ENCODE measurements around the gene RPS6KL1.

DNA sequence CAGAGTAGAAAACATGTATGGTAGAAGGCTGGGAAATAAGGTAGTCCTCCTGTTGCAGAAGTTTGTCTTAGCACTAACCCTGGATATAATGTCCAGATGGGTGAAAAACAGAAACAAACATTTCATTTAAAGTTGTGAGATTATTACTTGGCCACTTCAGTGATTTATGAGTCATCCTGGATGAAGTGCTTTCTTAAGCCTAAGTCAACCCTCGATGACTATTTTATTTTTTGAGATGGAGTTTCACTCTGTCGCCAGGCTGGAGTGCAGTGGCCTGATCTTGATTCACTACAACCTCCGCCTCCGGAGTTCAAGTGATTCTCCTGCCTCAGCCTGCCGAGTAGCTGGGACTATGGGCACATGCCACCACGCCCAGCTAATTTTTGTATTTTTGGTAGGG, 31.2 kb downstream of the RPS6KL1 start:
- TF ChIP-seq, protein P1, sequence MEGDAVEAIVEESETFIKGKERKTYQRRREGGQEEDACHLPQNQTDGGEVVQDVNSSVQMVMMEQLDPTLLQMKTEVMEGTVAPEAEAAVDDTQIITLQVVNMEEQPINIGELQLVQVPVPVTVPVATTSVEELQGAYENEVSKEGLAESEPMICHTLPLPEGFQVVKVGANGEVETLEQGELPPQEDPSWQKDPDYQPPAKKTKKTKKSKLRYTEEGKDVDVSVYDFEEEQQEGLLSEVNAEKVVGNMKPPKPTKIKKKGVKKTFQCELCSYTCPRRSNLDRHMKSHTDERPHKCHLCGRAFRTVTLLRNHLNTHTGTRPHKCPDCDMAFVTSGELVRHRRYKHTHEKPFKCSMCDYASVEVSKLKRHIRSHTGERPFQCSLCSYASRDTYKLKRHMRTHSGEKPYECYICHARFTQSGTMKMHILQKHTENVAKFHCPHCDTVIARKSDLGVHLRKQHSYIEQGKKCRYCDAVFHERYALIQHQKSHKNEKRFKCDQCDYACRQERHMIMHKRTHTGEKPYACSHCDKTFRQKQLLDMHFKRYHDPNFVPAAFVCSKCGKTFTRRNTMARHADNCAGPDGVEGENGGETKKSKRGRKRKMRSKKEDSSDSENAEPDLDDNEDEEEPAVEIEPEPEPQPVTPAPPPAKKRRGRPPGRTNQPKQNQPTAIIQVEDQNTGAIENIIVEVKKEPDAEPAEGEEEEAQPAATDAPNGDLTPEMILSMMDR (conservative IDR thresholded peaks at IDR 0.05; ENCODE audit: low read length), result no peak
- no peak for TF ChIP-seq EZH2phosphoT487 (IDR thresholded peaks at IDR 0.05; ENCODE audit: borderline replicate concordance)

Data from Loucy (cell line).